Neural crest cell (in vitro differentiated cells): ENCODE measurements around the gene DAP. TPM values are rescaled to one million over a fixed set of nuclear protein-coding genes. Genes with fewer than 3 reads are reported as not detected.

ENCODE experiments used
- DNase-seq: peaks from one replicate; pipeline ENCODE4 v3.0.0; 2021; ENCODE audit warnings: low read depth, mixed read lengths, low spot score
- H3K27ac Mint-ChIP-seq: one replicate; pipeline ENCODE4 v1.8.0; 2021; ENCODE audit warnings: mild to moderate bottlenecking, mixed read lengths; ENCODE audit not compliant: unreplicated experiment
- H3K27me3 Mint-ChIP-seq: 2 replicates; pipeline ENCODE4 v1.8.0; 2021; ENCODE audit warnings: low read depth, mild to moderate bottlenecking, mixed read lengths
- H3K36me3 Mint-ChIP-seq: 2 replicates; pipeline ENCODE4 v1.8.0; 2021; ENCODE audit warnings: low read depth, mild to moderate bottlenecking, mixed read lengths
- H3K4me1 Mint-ChIP-seq: 2 replicates; pipeline ENCODE4 v1.8.0; 2021; ENCODE audit warnings: mixed read lengths
- H3K4me3 Mint-ChIP-seq: one replicate; pipeline ENCODE4 v1.8.0; 2021; ENCODE audit warnings: mild to moderate bottlenecking, mixed read lengths
- H3K9me3 Mint-ChIP-seq: 2 replicates; pipeline ENCODE4 v1.8.0; 2021; ENCODE audit warnings: mixed read lengths
- total RNA-seq: library from RNA; stranded (reverse); gene quantifications from 2 replicates; pipeline ENCODE4 v1.2.1, GENCODE V29; 2021
- TF ChIP-seq, protein P1 (sequence below): fragments of 200-600 bp; sonication (generic); conservative IDR thresholded peaks from 2 replicates; pipeline ENCODE4 v1.5.0; 2021; ENCODE audit warnings: antibody characterized with exemption, mild to moderate bottlenecking

Gene DAP
- total RNA-seq, 1 donor from 2014 or later = 107 TPM

DNA sequence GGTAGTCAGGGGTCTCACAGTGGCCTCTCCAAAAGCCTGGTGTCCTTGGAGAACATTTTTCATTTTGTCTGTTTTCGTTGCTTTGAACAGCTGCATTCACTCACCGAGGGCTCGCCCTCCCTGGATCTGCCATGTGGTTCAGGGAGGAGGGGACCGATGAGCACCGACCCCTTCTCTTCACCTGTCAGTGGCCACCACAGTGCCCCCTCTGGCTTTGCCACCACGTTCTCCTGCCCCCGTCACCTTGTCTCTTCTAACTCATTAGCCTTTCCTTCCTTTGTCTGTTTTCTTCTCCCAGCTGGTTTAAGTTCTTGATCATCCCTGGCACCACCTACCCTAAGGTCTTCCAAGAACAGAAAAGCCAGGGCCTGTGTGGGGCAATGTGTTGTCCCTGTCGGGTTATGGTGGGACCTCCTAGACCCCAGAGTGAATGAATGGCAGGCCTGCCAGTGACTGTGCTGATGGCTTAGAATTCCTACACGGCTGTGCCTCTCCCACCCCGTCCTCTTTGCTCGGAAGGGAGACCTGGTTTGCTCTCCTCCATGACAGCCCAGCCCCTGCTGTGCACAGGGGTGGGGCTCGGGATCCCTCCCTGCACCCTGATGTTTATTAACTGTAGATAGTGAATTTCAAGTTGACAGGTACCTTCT lies 107.2 kb downstream of the DAP start:
- H3K9me3 Mint-ChIP-seq = no peaks in the 10 kb centered on the region
- H3K4me3 Mint-ChIP-seq = no peak overlapping the region
- TF ChIP-seq, protein P1, sequence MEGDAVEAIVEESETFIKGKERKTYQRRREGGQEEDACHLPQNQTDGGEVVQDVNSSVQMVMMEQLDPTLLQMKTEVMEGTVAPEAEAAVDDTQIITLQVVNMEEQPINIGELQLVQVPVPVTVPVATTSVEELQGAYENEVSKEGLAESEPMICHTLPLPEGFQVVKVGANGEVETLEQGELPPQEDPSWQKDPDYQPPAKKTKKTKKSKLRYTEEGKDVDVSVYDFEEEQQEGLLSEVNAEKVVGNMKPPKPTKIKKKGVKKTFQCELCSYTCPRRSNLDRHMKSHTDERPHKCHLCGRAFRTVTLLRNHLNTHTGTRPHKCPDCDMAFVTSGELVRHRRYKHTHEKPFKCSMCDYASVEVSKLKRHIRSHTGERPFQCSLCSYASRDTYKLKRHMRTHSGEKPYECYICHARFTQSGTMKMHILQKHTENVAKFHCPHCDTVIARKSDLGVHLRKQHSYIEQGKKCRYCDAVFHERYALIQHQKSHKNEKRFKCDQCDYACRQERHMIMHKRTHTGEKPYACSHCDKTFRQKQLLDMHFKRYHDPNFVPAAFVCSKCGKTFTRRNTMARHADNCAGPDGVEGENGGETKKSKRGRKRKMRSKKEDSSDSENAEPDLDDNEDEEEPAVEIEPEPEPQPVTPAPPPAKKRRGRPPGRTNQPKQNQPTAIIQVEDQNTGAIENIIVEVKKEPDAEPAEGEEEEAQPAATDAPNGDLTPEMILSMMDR = no peak
- no peak for DNase-seq
- H3K4me1 Mint-ChIP-seq = peaks cover 10% of the 10 kb centered on the region
- H3K36me3 Mint-ChIP-seq = no peaks in the 10 kb centered on the region
- no peaks in the 10 kb centered on the region for H3K27me3 Mint-ChIP-seq
- no peak overlapping the region for H3K27ac Mint-ChIP-seq

DNA sequence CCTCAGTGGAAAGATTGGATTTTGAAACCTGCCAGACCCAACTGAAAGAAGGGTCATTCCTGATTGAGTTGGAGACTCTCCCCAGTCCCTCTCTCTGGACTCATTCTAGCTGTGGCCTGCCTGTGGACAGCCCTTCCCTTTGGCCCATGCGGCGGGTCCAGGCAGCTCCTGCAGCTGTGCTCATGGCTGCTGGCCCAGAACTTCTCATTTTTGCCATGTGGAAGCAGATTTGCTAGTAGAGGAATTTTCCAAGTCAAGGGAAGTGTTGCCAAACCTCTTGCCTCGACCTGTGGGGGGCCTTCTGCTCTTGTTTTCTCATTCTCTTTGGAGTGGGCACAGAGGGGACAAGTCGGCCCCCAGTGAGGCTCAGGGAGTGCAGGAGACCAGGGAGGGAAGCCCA lies 108.0 kb downstream of the DAP start:
- no peak overlapping the region for H3K27ac Mint-ChIP-seq
- H3K4me1 Mint-ChIP-seq = peaks cover 10% of the 10 kb centered on the region
- H3K9me3 Mint-ChIP-seq = no peaks in the 10 kb centered on the region
- no peak overlapping the region for H3K4me3 Mint-ChIP-seq
- no peaks in the 10 kb centered on the region for H3K36me3 Mint-ChIP-seq
- TF ChIP-seq, protein P1 = no peak
- H3K27me3 Mint-ChIP-seq = no peaks in the 10 kb centered on the region
- no peak for DNase-seq

DNA sequence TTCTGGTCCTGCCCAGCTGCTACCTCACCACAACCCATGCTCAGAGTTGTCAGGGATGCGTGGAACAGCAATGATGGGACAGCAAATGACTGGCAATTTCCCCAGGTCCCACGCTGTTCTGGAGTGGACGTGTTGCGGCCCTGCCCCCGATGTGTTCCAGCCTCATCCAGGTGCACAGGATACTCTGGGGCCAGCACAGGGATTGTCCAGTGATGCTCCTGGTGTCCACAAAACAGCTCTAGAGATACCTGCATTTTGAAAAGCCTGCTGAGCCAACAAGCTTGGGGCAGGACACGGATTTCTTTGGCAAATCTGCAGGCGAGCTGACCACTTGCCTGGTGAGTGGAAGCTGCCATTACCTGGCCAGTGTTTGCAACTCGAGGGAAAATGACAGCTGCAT lies 108.4 kb downstream of the DAP start:
- Mint-ChIP-seq H3K27me3 (no peaks in the 10 kb centered on the region), H3K4me1 (peaks cover 10% of the 10 kb centered on the region), H3K4me3 (no peak overlapping the region), H3K27ac (no peak overlapping the region), H3K9me3 (no peaks in the 10 kb centered on the region), H3K36me3 (no peaks in the 10 kb centered on the region)
- TF ChIP-seq, protein P1 = no peak
- no peak for DNase-seq

DNA sequence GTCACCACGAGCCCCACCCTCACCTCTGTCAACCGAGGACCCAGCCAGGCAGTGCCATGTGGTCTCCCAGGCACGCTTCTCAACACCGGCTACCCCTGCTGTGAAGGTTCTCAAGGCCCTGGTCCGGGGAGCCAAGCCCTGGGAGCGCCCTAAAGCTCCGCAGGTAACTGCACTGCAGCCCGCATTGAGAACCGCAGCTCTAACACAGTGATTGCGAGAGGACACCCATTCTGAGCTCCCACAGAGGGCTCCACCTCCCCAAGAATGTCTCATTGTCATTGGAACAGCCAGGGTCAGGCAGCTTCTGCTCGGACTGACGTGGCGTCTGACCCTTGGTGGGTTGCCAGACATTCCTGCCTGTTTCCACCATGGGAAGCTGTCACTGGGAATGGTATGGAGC lies 108.9 kb downstream of the DAP start:
- peaks cover 10% of the 10 kb centered on the region for H3K4me1 Mint-ChIP-seq
- H3K36me3 Mint-ChIP-seq = no peaks in the 10 kb centered on the region
- DNase-seq = no peak
- H3K27ac Mint-ChIP-seq = no peak overlapping the region
- no peak overlapping the region for H3K4me3 Mint-ChIP-seq
- TF ChIP-seq, protein P1 = no peak
- no peaks in the 10 kb centered on the region for H3K27me3 Mint-ChIP-seq
- no peaks in the 10 kb centered on the region for H3K9me3 Mint-ChIP-seq

DNA sequence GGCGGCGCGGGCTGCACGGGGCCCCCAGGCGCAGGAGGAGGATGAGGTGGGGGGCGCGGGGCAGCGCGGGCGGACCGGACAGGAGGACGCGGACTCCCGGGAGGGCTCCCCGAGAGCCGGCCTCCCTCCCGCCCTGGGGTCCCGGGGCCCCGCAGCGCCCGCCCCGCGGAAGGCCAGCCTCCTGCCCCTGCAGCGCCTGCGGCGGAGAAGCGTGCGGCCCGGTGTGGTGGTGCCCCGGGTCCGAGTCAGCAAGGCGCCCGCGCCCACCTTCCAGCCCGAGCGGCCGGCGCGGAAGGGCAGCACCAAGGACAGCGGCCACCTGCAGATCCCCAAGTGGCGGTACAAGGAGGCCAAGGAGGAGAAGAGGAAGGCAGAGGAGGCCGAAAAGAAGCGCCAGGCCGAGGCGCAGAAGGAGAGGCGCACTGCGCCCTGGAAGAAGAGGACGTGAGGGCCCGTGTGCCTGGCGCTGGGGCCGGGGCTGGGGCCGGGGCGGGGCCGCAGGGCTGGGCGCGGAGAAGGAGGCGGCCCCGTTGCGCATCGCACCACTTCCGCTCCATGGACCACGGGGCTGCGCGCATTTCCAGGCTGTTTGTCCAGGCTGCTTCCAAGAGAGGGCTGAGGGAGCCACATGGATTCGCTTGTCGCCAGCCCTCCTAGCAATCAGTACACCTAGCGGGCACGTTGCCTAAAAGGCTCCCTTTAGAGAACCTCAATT lies 111.2 kb downstream of the DAP start:
- Mint-ChIP-seq H3K9me3 (no peaks in the 10 kb centered on the region), H3K27me3 (no peaks in the 10 kb centered on the region), H3K4me1 (no peaks in the 10 kb centered on the region), H3K36me3 (no peaks in the 10 kb centered on the region), H3K4me3 (no peak overlapping the region), H3K27ac (no peak overlapping the region)
- TF ChIP-seq, protein P1 = no peak
- no peak for DNase-seq
